Fibroblast of the aortic adventitia (primary cell): ENCODE data around the gene LRRC3C. TPM values are rescaled to one million over a fixed set of nuclear protein-coding genes. Genes with fewer than 3 reads are reported as not detected.

Experiments used
- DNase-seq: peaks from one replicate; pipeline ENCODE4 v3.0.0-alpha.2; 2010; ENCODE audit warnings: low read depth
- H3K4me3 ChIP-seq: 2 replicates; pipeline ENCODE4 v1.5.1; 2011; ENCODE audit warnings: low read depth, mild to moderate bottlenecking, control low read depth, low read length, moderate library complexity
- total RNA-seq: library from RNA; depleted of rRNA; stranded (reverse); fragments of >200 nt; gene quantifications from 2 replicates; pipeline ENCODE4 v1.2.3, GENCODE V29; 2012; ENCODE audit warnings: low replicate concordance
- TF ChIP-seq, protein P1 (sequence below): IDR thresholded peaks from 2 replicates; pipeline ENCODE4 v1.5.1; 2011; ENCODE audit warnings: mild to moderate bottlenecking, low read length, control low read depth, inconsistent platforms; ENCODE audit not compliant: insufficient read depth

Gene LRRC3C
- total RNA-seq, 1 donor: not detected

DNA sequence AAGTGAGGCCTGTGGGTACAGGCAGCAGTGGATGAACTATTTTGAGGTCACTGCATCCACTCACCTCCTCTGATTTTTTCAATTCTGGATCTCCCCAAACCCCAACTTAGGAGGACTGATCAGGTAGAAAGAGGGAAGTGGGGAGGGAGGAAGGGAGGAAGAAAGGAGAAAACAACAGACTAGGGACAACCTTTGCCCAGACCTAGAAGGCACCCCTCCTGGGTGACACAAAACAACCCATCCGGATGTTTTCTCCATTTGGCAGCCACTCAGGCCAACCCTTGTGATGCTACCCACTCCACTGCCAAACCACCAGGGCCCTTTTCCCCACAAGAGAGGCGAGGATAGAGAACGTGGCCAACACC is 2.9 kb upstream of the LRRC3C start:
- TF ChIP-seq, protein P1, sequence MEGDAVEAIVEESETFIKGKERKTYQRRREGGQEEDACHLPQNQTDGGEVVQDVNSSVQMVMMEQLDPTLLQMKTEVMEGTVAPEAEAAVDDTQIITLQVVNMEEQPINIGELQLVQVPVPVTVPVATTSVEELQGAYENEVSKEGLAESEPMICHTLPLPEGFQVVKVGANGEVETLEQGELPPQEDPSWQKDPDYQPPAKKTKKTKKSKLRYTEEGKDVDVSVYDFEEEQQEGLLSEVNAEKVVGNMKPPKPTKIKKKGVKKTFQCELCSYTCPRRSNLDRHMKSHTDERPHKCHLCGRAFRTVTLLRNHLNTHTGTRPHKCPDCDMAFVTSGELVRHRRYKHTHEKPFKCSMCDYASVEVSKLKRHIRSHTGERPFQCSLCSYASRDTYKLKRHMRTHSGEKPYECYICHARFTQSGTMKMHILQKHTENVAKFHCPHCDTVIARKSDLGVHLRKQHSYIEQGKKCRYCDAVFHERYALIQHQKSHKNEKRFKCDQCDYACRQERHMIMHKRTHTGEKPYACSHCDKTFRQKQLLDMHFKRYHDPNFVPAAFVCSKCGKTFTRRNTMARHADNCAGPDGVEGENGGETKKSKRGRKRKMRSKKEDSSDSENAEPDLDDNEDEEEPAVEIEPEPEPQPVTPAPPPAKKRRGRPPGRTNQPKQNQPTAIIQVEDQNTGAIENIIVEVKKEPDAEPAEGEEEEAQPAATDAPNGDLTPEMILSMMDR: no peak
- no peak for DNase-seq
- H3K4me3 ChIP-seq: no peak overlapping the region

DNA sequence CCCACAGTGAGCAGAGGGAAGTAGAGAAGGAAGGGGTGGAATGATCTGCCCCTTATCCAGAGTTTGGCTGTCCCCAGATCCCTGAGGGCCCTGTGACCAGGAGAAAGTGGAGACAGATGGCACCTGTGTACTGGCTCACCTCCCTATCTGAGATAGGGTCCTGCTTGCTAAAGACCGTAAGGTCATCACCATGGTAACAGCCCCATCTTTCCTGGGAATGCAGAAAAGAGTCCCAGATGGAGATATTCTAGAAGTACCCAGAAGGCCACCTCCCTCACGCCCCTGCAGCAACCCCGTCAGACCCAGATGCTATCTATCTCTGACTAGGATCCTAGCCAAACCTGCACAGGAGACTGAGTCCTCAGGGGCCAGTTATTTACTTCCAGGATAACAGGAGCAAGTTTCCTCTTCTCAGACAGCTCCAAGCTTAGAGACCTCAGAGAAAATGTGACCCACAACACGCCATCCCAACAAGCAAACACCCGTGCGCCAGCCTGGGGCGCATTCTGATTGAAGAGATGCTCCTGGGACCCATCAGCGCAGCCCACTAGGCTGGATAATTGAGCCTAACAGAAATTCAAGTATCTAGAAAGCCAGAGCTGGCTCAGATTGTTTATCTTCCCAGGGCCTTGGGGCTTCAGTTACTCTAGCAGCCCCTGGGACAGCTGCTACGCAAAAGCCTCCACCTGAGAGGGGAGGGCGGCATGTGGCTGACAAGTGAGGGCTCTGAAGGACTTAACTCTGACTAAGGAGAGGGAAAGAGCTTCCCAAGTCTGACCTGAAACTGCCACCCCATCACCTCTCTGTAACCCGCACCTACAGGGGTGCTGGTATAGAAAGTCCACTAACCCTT is 2.0 kb upstream of the LRRC3C start:
- H3K4me3 ChIP-seq: peak overlapping the region; percentile 81
- DNase-seq: peak; percentile 7
- TF ChIP-seq, protein P1: no peak

GRCh38 chr17:39926135-39926587 is 1.4 kb upstream of the LRRC3C start:
- DNase-seq: no peak
- TF ChIP-seq, protein P1: no peak
- peak overlapping the region; percentile 81 for H3K4me3 ChIP-seq

- DNase-seq: peak; percentile 59
- H3K4me3 ChIP-seq: peak overlapping the region; percentile 81
- TF ChIP-seq, protein P1: no peak
These were observed 888 bp upstream of the LRRC3C start for GRCh38 chr17:39926588-39927100.

DNA sequence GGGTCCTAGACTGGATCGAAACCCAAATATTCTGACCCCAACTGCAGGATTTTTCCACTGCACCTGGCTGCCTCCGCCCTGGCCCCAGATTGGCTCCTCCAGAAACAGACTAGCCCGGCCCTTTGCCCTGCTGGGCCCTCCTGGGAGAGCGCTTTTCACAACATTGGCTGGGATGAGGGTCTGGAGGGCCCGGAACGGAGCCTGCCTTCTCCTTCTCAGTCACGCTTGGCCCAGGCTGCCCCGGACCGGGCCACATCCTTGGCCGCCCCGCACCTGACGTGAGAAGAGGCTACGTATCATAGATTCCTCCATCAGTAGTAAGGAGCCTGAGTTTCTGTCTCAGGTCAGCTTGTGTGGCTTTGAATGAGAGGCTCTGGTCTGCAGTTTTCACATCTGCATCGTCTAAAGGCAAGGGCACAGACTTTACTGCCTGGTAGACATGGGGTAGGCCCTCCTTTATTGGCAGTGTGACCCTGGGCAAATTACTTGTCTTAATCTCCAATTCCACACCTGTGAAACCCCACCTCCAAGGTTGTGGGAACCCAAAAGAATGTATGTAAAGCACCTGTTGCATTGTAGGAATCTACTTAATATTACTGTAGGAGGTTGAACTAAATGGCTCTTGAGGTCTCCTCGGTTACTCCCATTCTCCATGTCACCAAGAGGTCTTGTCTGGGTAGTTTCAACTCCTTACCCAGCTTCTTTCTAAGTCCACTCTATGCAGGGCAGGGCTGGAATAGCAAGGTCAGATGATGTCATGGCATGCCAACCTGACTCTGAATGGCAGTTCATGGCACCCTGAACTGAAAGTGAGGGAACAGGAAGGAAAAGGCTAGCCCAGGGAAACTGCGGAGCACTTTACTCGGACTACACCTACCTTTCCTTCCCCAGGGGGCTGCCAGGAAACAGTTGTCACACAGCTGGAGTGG is 661 bp downstream of the LRRC3C start:
- peak; percentile 20 for DNase-seq
- TF ChIP-seq, protein P1: no peak
- peak overlapping the region; percentile 69 for H3K4me3 ChIP-seq

- TF ChIP-seq, protein P1: no peak
- H3K4me3 ChIP-seq: peak overlapping the region; percentile 69
- peak; percentile 97 for DNase-seq
These were observed 1.5 kb downstream of the LRRC3C start for GRCh38 chr17:39928858-39929645.
